ENCODE results near the gene WDR18.

The WDR18 gene

GRCh38 chr19:1042689-1043511 is 58.8 kb downstream of the WDR18 start:
- no peak for DNase-seq (ENCODE audit: low spot score)

Data from RKO (cell line).